K562 (cell line): ENCODE results near the gene TPRG1L.

Experiments
- BCL6 ChIP-seq: fragments of 250-450 bp; sonication (Bioruptor Pico); IDR thresholded peaks from 2 replicates; pipeline ENCODE4 v1.4.0; 2020
- BHLHE40 ChIP-seq: IDR thresholded peaks from 2 replicates; pipeline ENCODE4 v1.6.1; 2011; ENCODE audit warnings: low read length, improper control_type of control experiment
- CEBPB ChIP-seq: fragments of 450-650 bp; IDR thresholded peaks from 2 replicates; pipeline ENCODE4 v1.6.1; 2016; ENCODE audit warnings: missing genetic modification characterization, missing compliant biosample characterization
- SMC3 ChIP-seq: conservative IDR thresholded peaks from 2 replicates; pipeline ENCODE4 v1.6.1; 2011; ENCODE audit warnings: low read depth, low read length, improper control_type of control experiment; ENCODE audit not compliant: insufficient read depth
- TCF3 ChIP-seq: sonication (generic); formaldehyde crosslinking; IDR thresholded peaks from 2 replicates; pipeline ENCODE4 v1.4.0; 2020; ENCODE audit warnings: mild to moderate bottlenecking, missing genetic modification reagents
- TCF7 ChIP-seq: sonication (generic); IDR thresholded peaks from 2 replicates; pipeline ENCODE4 v1.6.1; 2016; ENCODE audit warnings: antibody characterized with exemption, borderline replicate concordance
- TRIM25 ChIP-seq: fragments of 450-650 bp; IDR thresholded peaks from 2 replicates; pipeline ENCODE4 v1.7.0; 2016; ENCODE audit warnings: borderline replicate concordance
- ZNF121 ChIP-seq: sonication (generic); formaldehyde crosslinking; conservative IDR thresholded peaks from 2 replicates; pipeline ENCODE4 v1.8.0; 2022; ENCODE audit warnings: missing genetic modification reagents
- ZNF274 ChIP-seq: IDR thresholded peaks from 2 replicates; pipeline ENCODE4 v1.6.1; 2011; ENCODE audit warnings: low read depth, mild to moderate bottlenecking, low read length, moderate library complexity, borderline replicate concordance

DNA sequence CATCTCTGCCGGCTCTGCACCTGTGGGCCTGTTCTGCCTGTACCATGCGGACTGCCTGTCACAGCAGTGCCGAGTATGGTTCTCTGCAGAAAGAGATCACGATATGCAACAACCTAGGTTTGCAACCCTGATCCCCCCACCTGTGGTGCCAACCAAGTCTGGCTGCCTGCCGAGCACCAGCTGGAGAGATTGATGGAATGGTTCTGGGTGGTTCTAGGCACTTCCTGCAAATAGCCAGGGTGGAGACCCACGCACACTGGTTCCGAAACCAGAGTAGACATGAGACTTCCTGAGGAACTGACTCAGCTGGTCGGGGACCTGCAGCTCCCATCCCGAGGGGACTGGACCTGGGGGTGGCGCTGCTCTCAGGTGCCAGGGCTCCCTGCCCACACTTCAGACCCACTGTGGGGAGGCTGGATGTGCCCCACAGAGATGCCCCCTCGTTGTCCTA, 5.4 kb downstream of the TPRG1L start:
- TF ChIP-seq TCF3 (CRISPR knock-in tag), result no peak
- TF ChIP-seq ZNF274, result no peak
- TF ChIP-seq CEBPB (tag), result no peak
- no peak for TF ChIP-seq TRIM25
- TF ChIP-seq BHLHE40, result no peak
- no peak for TF ChIP-seq BCL6 (CRISPR knock-in tag)
- no peak for TF ChIP-seq SMC3
- TF ChIP-seq ZNF121 (CRISPR knock-in tag), result no peak
- TF ChIP-seq TCF7, result no peak
